ENCODE measurements around the gene PAPOLA.

GRCh38 chr14:96512602-96513397 lies 10.6 kb downstream of the PAPOLA start:
- TF ChIP-seq CTCF (IDR thresholded peaks at IDR 0.05) (no peak), POLR2A (IDR thresholded peaks at IDR 0.05) (no peak)

Measured in thyroid gland (tissue), 4 donors.